K562 (cell line): ENCODE data around the gene FASN. TPM values are rescaled to one million over a fixed set of nuclear protein-coding genes. Genes with fewer than 3 reads are reported as not detected.

ENCODE experiments used
- ARID1B ChIP-seq: fragments of 450-650 bp; IDR thresholded peaks from 2 replicates; pipeline ENCODE4 v1.6.1; 2016; ENCODE audit warnings: antibody characterized with exemption, mild to moderate bottlenecking, inconsistent platforms
- BRD9 ChIP-seq: fragments of 450-650 bp; IDR thresholded peaks from 2 replicates; pipeline ENCODE4 v1.6.1; 2018; ENCODE audit warnings: low read depth; ENCODE audit not compliant: partially characterized antibody
- DMBX1 ChIP-seq: fragments of 250-450 bp; sonication (Bioruptor Pico); IDR thresholded peaks from 2 replicates; pipeline ENCODE4 v1.8.0; 2022; ENCODE audit warnings: inconsistent platforms, mild to moderate bottlenecking, moderate library complexity, borderline replicate concordance
- E2F1 ChIP-seq: sonication (generic); formaldehyde crosslinking; IDR thresholded peaks from 2 replicates; pipeline ENCODE4 v1.8.1; 2023; ENCODE audit warnings: mild to moderate bottlenecking, missing genetic modification reagents, moderate library complexity
- ELK3 ChIP-seq: fragments of 450-650 bp; formaldehyde crosslinking; IDR thresholded peaks from 2 replicates; pipeline ENCODE4 v1.4.0; 2020; ENCODE audit warnings: mild to moderate bottlenecking
- ILF3 ChIP-seq: fragments of 450-650 bp; IDR thresholded peaks from 2 replicates; pipeline ENCODE4 v1.6.1; 2018; ENCODE audit warnings: antibody characterized with exemption, mild to moderate bottlenecking, moderate library complexity, borderline replicate concordance
- MAX ChIP-seq: sonication (generic); formaldehyde crosslinking; IDR thresholded peaks from 2 replicates; pipeline ENCODE4 v1.9.0; 2022; ENCODE audit warnings: mild to moderate bottlenecking, missing genetic modification reagents
- MCM5 ChIP-seq: fragments of 450-650 bp; IDR thresholded peaks from 2 replicates; pipeline ENCODE4 v1.6.1; 2016; ENCODE audit warnings: low read depth
- MYBL2 ChIP-seq, 2 experiments: fragments of 450-650 bp in 1 of 2; sonication (generic) in 1 of 2; formaldehyde crosslinking in 1 of 2; IDR thresholded peaks; 2 replicates each; pipeline versions ENCODE4 v1.6.1 to v1.8.1; 2017 to 2022; ENCODE audit warnings: borderline replicate concordance in 1 of 2, inconsistent platforms in 1 of 2, low read depth in 1 of 2, mild to moderate bottlenecking in 1 of 2, missing genetic modification reagents in 1 of 2, moderate library complexity in 1 of 2
- NFIX ChIP-seq: fragments of 250-450 bp; sonication (Bioruptor Pico); IDR thresholded peaks from 2 replicates; pipeline ENCODE4 v1.4.0; 2020; ENCODE audit warnings: low read depth, mild to moderate bottlenecking, moderate library complexity
- NFXL1 ChIP-seq: fragments of 450-650 bp; formaldehyde crosslinking; IDR thresholded peaks from 2 replicates; pipeline ENCODE4 v1.4.0; 2021; ENCODE audit warnings: mild to moderate bottlenecking
- NONO ChIP-seq, 2 experiments: fragments of 200-400 bp in 1 of 2; fragments of 450-650 bp in 1 of 2; formaldehyde crosslinking in 1 of 2; IDR thresholded peaks; 2 replicates each; pipeline ENCODE4 v1.6.1; 2017; ENCODE audit warnings: low read depth in 2 of 2, mild to moderate bottlenecking in 2 of 2, moderate library complexity in 2 of 2, low read length in 1 of 2
- PRMT5 ChIP-seq: sonication (generic); formaldehyde crosslinking; IDR thresholded peaks from 2 replicates; pipeline ENCODE4 v1.5.0; 2020; ENCODE audit warnings: missing genetic modification reagents
- RNF219 ChIP-seq: fragments of 250-450 bp; sonication (Bioruptor Pico); IDR thresholded peaks from 2 replicates; pipeline ENCODE4 v1.5.0; 2022; ENCODE audit warnings: mild to moderate bottlenecking
- SMARCC2 ChIP-seq: fragments of 450-650 bp; IDR thresholded peaks from 2 replicates; pipeline ENCODE4 v1.6.1; 2017; ENCODE audit warnings: antibody characterized with exemption, moderate library complexity, mild to moderate bottlenecking, low read depth
- SP1 ChIP-seq: sonication (generic); formaldehyde crosslinking; IDR thresholded peaks from 2 replicates; pipeline ENCODE4 v1.8.1; 2022; ENCODE audit warnings: mild to moderate bottlenecking, missing genetic modification reagents
- TCF3 ChIP-seq: sonication (generic); formaldehyde crosslinking; IDR thresholded peaks from 2 replicates; pipeline ENCODE4 v1.4.0; 2020; ENCODE audit warnings: mild to moderate bottlenecking, missing genetic modification reagents
- ZBTB12 ChIP-seq: fragments of 250-450 bp; sonication (Bioruptor Pico); IDR thresholded peaks from 2 replicates; pipeline ENCODE4 v1.4.0; 2020
- ZKSCAN8 ChIP-seq: fragments of 200-800 bp; sonication (Bioruptor generic); IDR thresholded peaks from 2 replicates; pipeline ENCODE4 v1.6.1; 2016; ENCODE audit warnings: missing genetic modification characterization, missing compliant biosample characterization
- ZNF354B ChIP-seq: fragments of 250-450 bp; sonication (Bioruptor Pico); IDR thresholded peaks from 2 replicates; pipeline ENCODE4 v1.4.0; 2020
- polyA plus RNA-seq, 8 experiments: library from polyadenylated mRNA; depleted of rRNA in 4 of 8; stranded (reverse) in 5 of 8; unstranded in 3 of 8; fragments of >200 nt; fragmentation: Nextera tagmentation in 2 of 8; fragmentation: Illumina TruSeq in 1 of 8; extraction: Ambion mirVana in 2 of 8; extraction: Trizol in 1 of 8; gene quantifications; 2 replicates each; pipeline versions ENCODE4 v1.2.1 to v1.2.3, GENCODE V29; 2011 to 2014; ENCODE audit warnings: inconsistent platforms in 1 of 8, missing spikeins in 1 of 8
- total RNA-seq, 7 experiments: library from RNA; depleted of rRNA in 6 of 7; stranded (reverse); fragments of >200 nt in 6 of 7; fragmentation: Illumina TruSeq in 2 of 7; extraction: Trizol in 2 of 7; gene quantifications; 2 replicates each; pipeline versions ENCODE4 v1.2.1 to v1.2.3, GENCODE V29; 2011 to 2021; ENCODE audit warnings: low replicate concordance in 1 of 7

The FASN gene
- total and polyA plus RNA-seq, 9 of the 15 experiments (the other 6 are each of a cell fraction or from before 2014, with no cell fraction given), result 0.15 to 663 (median 49.9) TPM

GRCh38 chr17:82037092-82037888 is 60.7 kb downstream of the FASN start, which contains the start of gene DCXR (continued):
- TF ChIP-seq MAX, result peak; percentile 97
- no peak; the same call in 1 of the 2 replicates for TF ChIP-seq TCF3 (CRISPR knock-in tag)
- TF ChIP-seq MCM5, result no peak
- TF ChIP-seq SMARCC2, result no peak; the same call in 1 of the 2 replicates
- TF ChIP-seq PRMT5 (CRISPR knock-in tag), result no peak
- TF ChIP-seq ELK3, result no peak
- TF ChIP-seq RNF219 (CRISPR knock-in tag), result no peak
- no peak for TF ChIP-seq NFIX
- no peak for TF ChIP-seq MYBL2 (IDR thresholded peaks at IDR 0.05; ENCODE audit: low read depth)
- TF ChIP-seq MYBL2 (CRISPR knock-in tag; IDR thresholded peaks at IDR 0.05; ENCODE audit: borderline replicate concordance), result no peak
- no peak for TF ChIP-seq ZNF354B (CRISPR knock-in tag)
- TF ChIP-seq E2F1 (CRISPR knock-in tag), result peak; percentile 69; the same call in 1 of the 2 replicates
- TF ChIP-seq NFXL1 (CRISPR knock-in tag), result no peak
- no peak; the same call in 1 of the 2 replicates for TF ChIP-seq ARID1B
- TF ChIP-seq ZKSCAN8, result no peak
- no peak for TF ChIP-seq BRD9
- peak; percentile 80 to 98; a peak in 3 of 4 replicates for TF ChIP-seq NONO (IDR thresholded peaks at IDR 0.05; ENCODE audit: low read depth in 2 of 2, low read length in 1 of 2)
- no peak for TF ChIP-seq DMBX1 (CRISPR knock-in tag)
- no peak for TF ChIP-seq ZBTB12 (CRISPR knock-in tag)
- no peak; the same call in 1 of the 2 replicates for TF ChIP-seq ILF3
- TF ChIP-seq SP1 (CRISPR knock-in tag), result peak; percentile 97
